Suprapubic skin (tissue), 4 donors: ENCODE data around the gene MCF2L.

ENCODE experiments used
- CTCF ChIP-seq, 2 donors: fragments of 200-600 bp in 1 of 2; fragments of 450-650 bp in 1 of 2; sonication (generic) in 1 of 2; IDR thresholded peaks; one replicate each; pipeline ENCODE4 v1.5.1; 2016 to 2019; ENCODE audit warnings: antibody characterized with exemption in 2 of 2, mild to moderate bottlenecking in 1 of 2, moderate library complexity in 1 of 2
- EP300 ChIP-seq: sonication (generic); formaldehyde crosslinking; IDR thresholded peaks from one replicate; pipeline ENCODE4 v1.6.1; 2017; ENCODE audit warnings: antibody characterized with exemption
- POLR2AphosphoS5 ChIP-seq, 3 donors: sonication (generic); formaldehyde crosslinking; IDR thresholded peaks; one replicate each; pipeline ENCODE4 v1.6.1; 2017; ENCODE audit warnings: antibody characterized with exemption in 3 of 3

GRCh38 chr13:113004126-113004525 is 35.1 kb downstream of the MCF2L start:
- TF ChIP-seq CTCF (IDR thresholded peaks at IDR 0.05) (no peak), POLR2AphosphoS5 (IDR thresholded peaks at IDR 0.05) (no peak), EP300 (no peak)
